Measurements from ENCODE around the gene IKZF2. TPM values are rescaled to one million over a fixed set of nuclear protein-coding genes. Genes with fewer than 3 reads are reported as not detected.

The IKZF2 gene
- total RNA-seq, 4 donors from 2014 or later: 37.4 to 69.3 (median 42.7) TPM

GRCh38 chr2:213004197-213004821 is 147.1 kb downstream of the IKZF2 start:
- TF ChIP-seq POLR2A (IDR thresholded peaks at IDR 0.05): no peak
- TF ChIP-seq CTCF (IDR thresholded peaks at IDR 0.05): no peak
- DNase-seq (ENCODE audit: low spot score in 2 of 2): no peak
- WGBS, 2 donors: 66 to 76% methylated on average over 5 of the region's 5 CpGs
- intact Hi-C loops (cut with DNase I; ENCODE audit: low total_unique reads): no loop called here
- no peak overlapping the region for H3K4me3 ChIP-seq (ENCODE audit: low read depth, poor library complexity, severe bottlenecking)

GRCh38 chr2:213002383-213002782 is 149.0 kb downstream of the IKZF2 start:
- intact Hi-C loops (cut with DNase I; ENCODE audit: low total_unique reads): no loop called here
- TF ChIP-seq CTCF (IDR thresholded peaks at IDR 0.05) (no peak), POLR2A (IDR thresholded peaks at IDR 0.05) (no peak)
- no peak for DNase-seq (ENCODE audit: low spot score in 2 of 2)
- H3K4me3 ChIP-seq (ENCODE audit: low read depth, poor library complexity, severe bottlenecking): no peak overlapping the region

GRCh38 chr2:213001297-213001910 is 150.0 kb downstream of the IKZF2 start:
- no peak for DNase-seq (ENCODE audit: low spot score in 2 of 2)
- TF ChIP-seq CTCF (IDR thresholded peaks at IDR 0.05) (no peak), POLR2A (IDR thresholded peaks at IDR 0.05) (no peak)
- 46 to 68% methylated on average over 3 of the region's 3 CpGs for WGBS, 2 donors
- intact Hi-C loops (cut with DNase I; ENCODE audit: low total_unique reads): no loop called here
- H3K4me3 ChIP-seq (ENCODE audit: low read depth, poor library complexity, severe bottlenecking): no peak overlapping the region

GRCh38 chr2:212998626-212999359 is 152.6 kb downstream of the IKZF2 start:
- TF ChIP-seq CTCF (IDR thresholded peaks at IDR 0.05) (no peak), POLR2A (IDR thresholded peaks at IDR 0.05) (no peak)
- no peak for DNase-seq (ENCODE audit: low spot score in 2 of 2)
- WGBS, 2 donors: 65 to 71% methylated on average over 2 of the region's 2 CpGs
- intact Hi-C loops (cut with DNase I; ENCODE audit: low total_unique reads): no loop called here
- H3K4me3 ChIP-seq (ENCODE audit: low read depth, poor library complexity, severe bottlenecking): no peak overlapping the region

- intact Hi-C loops (cut with DNase I; ENCODE audit: low total_unique reads): no loop called here
- TF ChIP-seq CTCF (IDR thresholded peaks at IDR 0.05) (no peak), POLR2A (IDR thresholded peaks at IDR 0.05) (no peak)
- DNase-seq (ENCODE audit: low spot score in 2 of 2): no peak
- 69 to 71% methylated on average over 3 of the region's 3 CpGs for WGBS, 2 donors
- H3K4me3 ChIP-seq (ENCODE audit: low read depth, poor library complexity, severe bottlenecking): no peak overlapping the region
These were observed 153.8 kb downstream of the IKZF2 start for GRCh38 chr2:212997526-212998020.
